Gastrocnemius medialis (tissue), 4 donors: ENCODE measurements around the gene ZDHHC13. TPM values are rescaled to one million over a fixed set of nuclear protein-coding genes. Genes with fewer than 3 reads are reported as not detected.

Experiments
- ATAC-seq, 2 donors: fragments of 150-250 bp; one replicate each; pipeline ENCODE4 v1.9.1; 2016
- DNase-seq, 2 donors: peaks; one replicate each; pipeline ENCODE4 v3.0.0-alpha.2; 2019
- H3K27ac ChIP-seq, 4 donors: fragments of 200-600 bp; sonication (generic); 1 replicate in 1 of 4; 2 replicates in 3 of 4; pipeline ENCODE4 v1.5.1; 2016 to 2018; ENCODE audit warnings: mild to moderate bottlenecking in 2 of 4, moderate library complexity in 1 of 4
- H3K27me3 ChIP-seq, 3 donors: fragments of 200-600 bp; sonication (generic) in 2 of 3; 1 replicate in 1 of 3; 2 replicates in 2 of 3; pipeline versions ENCODE4 v1.5.1 to v1.6.0; 2016 to 2019; ENCODE audit warnings: mild to moderate bottlenecking in 1 of 3, moderate library complexity in 1 of 3
- H3K36me3 ChIP-seq, 2 donors: fragments of 200-600 bp; sonication (generic) in 1 of 2; one replicate each; pipeline ENCODE4 v1.5.1; 2017 to 2018
- H3K4me1 ChIP-seq, 2 donors: fragments of 200-600 bp; sonication (generic) in 1 of 2; one replicate each; pipeline ENCODE4 v1.5.1; 2016 to 2017; ENCODE audit warnings: mild to moderate bottlenecking in 2 of 2
- H3K4me3 ChIP-seq, 4 donors: fragments of 200-600 bp; sonication (generic) in 3 of 4; 1 replicate in 1 of 4; 2 replicates in 3 of 4; pipeline ENCODE4 v1.5.1; 2016 to 2019; ENCODE audit warnings: mild to moderate bottlenecking in 2 of 4
- H3K9me3 ChIP-seq, 3 donors: fragments of 200-600 bp; sonication (generic) in 2 of 3; 1 replicate in 1 of 3; 2 replicates in 2 of 3; pipeline ENCODE4 v1.5.1; 2016 to 2019
- POLR2A ChIP-seq, 2 donors: fragments of 450-650 bp; IDR thresholded peaks; one replicate each; pipeline ENCODE4 v1.6.1; 2017; ENCODE audit warnings: antibody characterized with exemption in 2 of 2, mild to moderate bottlenecking in 2 of 2, moderate library complexity in 2 of 2
- in situ Hi-C, 4 donors: fragments of 200-750 bp; cut with MboI; loops; one replicate each; pipeline versions ENCODE4 v1.15.0 to v1.8.0; 2017; ENCODE audit warnings: low sequenced_read_pairs in 4 of 4
- intact Hi-C: fragments of 100-400 bp; cut with DNase I; formaldehyde crosslinking; loops from one replicate; pipeline ENCODE4 v1.15.1; 2023; ENCODE audit warnings: low total_unique reads
- total RNA-seq, 4 donors: library from RNA; depleted of rRNA; stranded (reverse); fragments of >200 nt; gene quantifications; one replicate each; pipeline versions ENCODE4 v1.1.0 to v1.2.3, GENCODE V29; 2016
- TF ChIP-seq, protein P1 (sequence below), 5 experiments: fragments of 450-650 bp in 3 of 5; fragments of 200-600 bp in 2 of 5; sonication (generic) in 2 of 5; IDR thresholded peaks in 4 of 5; conservative IDR thresholded peaks in 1 of 5; 1 replicate in 4 of 5; 2 replicates in 1 of 5; pipeline ENCODE4 v1.5.1; 2016 to 2019; ENCODE audit warnings: antibody characterized with exemption in 5 of 5, mild to moderate bottlenecking in 3 of 5, moderate library complexity in 3 of 5

Gene ZDHHC13
- total RNA-seq, 4 donors from 2014 or later = 1.4 to 6.4 (median 3.5) TPM

DNA sequence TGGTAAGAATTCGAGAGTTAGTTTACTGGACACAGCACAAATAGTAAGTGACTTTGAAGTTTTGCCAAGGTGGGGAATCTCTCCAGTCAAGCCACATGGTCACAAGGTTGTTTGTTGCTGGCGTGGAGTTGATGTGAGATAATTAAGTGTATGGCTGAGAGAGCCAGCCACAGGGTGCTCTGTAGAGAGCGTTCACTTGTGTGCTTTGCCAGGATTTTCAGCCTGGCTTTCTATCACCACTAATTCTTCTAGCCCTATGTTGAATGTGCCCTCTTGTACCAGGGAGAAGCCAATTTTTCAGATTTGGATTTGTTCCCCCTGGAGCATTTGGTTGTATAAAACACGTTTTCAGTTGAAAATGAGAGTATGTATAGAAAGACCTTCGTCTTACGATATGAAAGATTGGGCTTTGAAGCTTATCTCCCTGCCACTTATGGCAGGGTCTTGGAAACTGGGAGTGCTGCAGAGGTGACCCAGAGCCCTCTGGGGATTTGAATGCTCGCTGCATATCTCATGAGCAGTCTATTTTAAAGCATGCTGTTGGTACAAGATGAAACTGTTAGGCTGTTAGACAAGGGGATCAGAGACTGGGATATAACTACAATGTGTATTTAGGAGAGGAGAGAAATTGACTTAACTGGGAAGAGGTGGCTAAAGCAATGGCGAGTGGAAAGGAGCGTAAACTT is 56.2 kb downstream of the ZDHHC13 start:
- H3K4me3 ChIP-seq = no peak overlapping the region
- no peak for DNase-seq
- no peak for ATAC-seq
- TF ChIP-seq, protein P1, sequence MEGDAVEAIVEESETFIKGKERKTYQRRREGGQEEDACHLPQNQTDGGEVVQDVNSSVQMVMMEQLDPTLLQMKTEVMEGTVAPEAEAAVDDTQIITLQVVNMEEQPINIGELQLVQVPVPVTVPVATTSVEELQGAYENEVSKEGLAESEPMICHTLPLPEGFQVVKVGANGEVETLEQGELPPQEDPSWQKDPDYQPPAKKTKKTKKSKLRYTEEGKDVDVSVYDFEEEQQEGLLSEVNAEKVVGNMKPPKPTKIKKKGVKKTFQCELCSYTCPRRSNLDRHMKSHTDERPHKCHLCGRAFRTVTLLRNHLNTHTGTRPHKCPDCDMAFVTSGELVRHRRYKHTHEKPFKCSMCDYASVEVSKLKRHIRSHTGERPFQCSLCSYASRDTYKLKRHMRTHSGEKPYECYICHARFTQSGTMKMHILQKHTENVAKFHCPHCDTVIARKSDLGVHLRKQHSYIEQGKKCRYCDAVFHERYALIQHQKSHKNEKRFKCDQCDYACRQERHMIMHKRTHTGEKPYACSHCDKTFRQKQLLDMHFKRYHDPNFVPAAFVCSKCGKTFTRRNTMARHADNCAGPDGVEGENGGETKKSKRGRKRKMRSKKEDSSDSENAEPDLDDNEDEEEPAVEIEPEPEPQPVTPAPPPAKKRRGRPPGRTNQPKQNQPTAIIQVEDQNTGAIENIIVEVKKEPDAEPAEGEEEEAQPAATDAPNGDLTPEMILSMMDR (IDR thresholded peaks at IDR 0.05 in 4 of 5, conservative IDR thresholded peaks at IDR 0.05 in 1 of 5) = no peak
- no peak for TF ChIP-seq POLR2A (IDR thresholded peaks at IDR 0.05)
- no peaks in the 10 kb centered on the region for H3K4me1 ChIP-seq
- peaks cover 0 to 4% of the 10 kb centered on the region in 2 donors for H3K36me3 ChIP-seq
- H3K9me3 ChIP-seq = no peaks in the 10 kb centered on the region
- H3K27ac ChIP-seq = no peak overlapping the region
- in situ Hi-C loops (no loop called here), intact Hi-C loops (no loop called here)
- no peaks in the 10 kb centered on the region for H3K27me3 ChIP-seq

- intact Hi-C loops = no loop called here
- TF ChIP-seq, protein P1 (IDR thresholded peaks at IDR 0.05 in 4 of 5, conservative IDR thresholded peaks at IDR 0.05 in 1 of 5) = no peak
- no peak for TF ChIP-seq POLR2A (IDR thresholded peaks at IDR 0.05)
- Histone ChIP-seq H3K36me3 (peaks cover 0 to 4% of the 10 kb centered on the region in 2 donors), H3K27ac (no peak overlapping the region), H3K9me3 (no peaks in the 10 kb centered on the region), H3K4me3 (no peak overlapping the region), H3K27me3 (no peaks in the 10 kb centered on the region), H3K4me1 (no peaks in the 10 kb centered on the region)
- in situ Hi-C loops = no loop called here
- DNase-seq (no peak), ATAC-seq (no peak)
Measured at GRCh38 chr11:19173964-19174638, 57.1 kb downstream of the ZDHHC13 start.

GRCh38 chr11:19176629-19177186 is 59.7 kb downstream of the ZDHHC13 start:
- H3K36me3 ChIP-seq = peaks cover 0 to 8% of the 10 kb centered on the region in 2 donors
- TF ChIP-seq, protein P1 (IDR thresholded peaks at IDR 0.05 in 4 of 5, conservative IDR thresholded peaks at IDR 0.05 in 1 of 5) = no peak
- TF ChIP-seq POLR2A (IDR thresholded peaks at IDR 0.05) = no peak
- H3K27ac ChIP-seq = no peak overlapping the region

DNA sequence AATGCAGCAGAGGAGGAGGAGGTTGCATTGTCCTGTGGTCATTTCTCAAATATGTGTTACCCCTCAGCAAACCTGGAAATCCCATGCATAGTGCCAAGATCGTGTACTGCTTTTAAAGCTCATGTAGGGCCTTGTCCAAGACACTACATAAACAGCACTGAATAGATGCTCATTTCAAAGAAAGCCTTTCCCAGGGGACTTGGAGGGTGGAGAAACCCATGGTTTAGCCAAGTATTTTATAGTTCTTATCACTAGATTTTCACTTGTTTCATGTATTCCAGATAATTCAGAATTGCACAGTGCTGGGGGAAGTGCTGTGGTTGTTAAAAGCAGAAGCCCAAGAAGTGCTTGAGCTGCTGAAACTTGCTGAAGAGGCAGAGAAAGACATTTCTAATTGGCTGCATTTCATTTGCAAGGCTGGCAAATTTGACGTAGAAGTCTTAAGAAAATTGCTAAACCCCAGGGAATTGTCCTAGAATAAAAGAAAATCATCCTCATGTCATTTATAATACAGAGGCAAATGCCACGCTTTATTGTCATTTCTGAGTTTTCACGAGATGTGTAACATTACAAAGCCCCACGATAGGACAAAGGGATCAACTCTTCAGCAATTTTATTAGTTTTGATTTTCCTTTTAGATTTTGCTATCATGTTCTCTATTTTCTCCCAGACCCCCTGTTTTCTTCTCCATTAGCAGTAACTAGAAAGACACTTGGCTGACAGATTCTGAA is 64.7 kb downstream of the ZDHHC13 start:
- DNase-seq (no peak), ATAC-seq (no peak)
- Histone ChIP-seq H3K36me3 (peaks cover 0 to 51% of the 10 kb centered on the region in 2 donors), H3K9me3 (no peaks in the 10 kb centered on the region), H3K4me1 (no peaks in the 10 kb centered on the region), H3K27me3 (no peaks in the 10 kb centered on the region), H3K27ac (no peak overlapping the region), H3K4me3 (no peak overlapping the region)
- intact Hi-C loops = no loop called here
- in situ Hi-C loops = no loop called here
- TF ChIP-seq POLR2A (IDR thresholded peaks at IDR 0.05) = no peak
- TF ChIP-seq, protein P1 (IDR thresholded peaks at IDR 0.05 in 4 of 5, conservative IDR thresholded peaks at IDR 0.05 in 1 of 5) = no peak

More at GRCh38 chr11:19176629-19177186, 59.7 kb downstream of the ZDHHC13 start:
- intact Hi-C loops (no loop called here), in situ Hi-C loops (no loop called here)
- Histone ChIP-seq H3K27me3 (no peaks in the 10 kb centered on the region), H3K4me1 (no peaks in the 10 kb centered on the region), H3K9me3 (no peaks in the 10 kb centered on the region), H3K4me3 (no peak overlapping the region)
- ATAC-seq (no peak), DNase-seq (no peak)
